Activated T-helper 9 cell treated with anti-CD3 and anti-CD28 coated beads, Interleukin-2, amount 50 U/mL, for 16 hours (primary cell): ENCODE measurements around the gene CPOX.
"Not testable (repeated sequence)": the region's sequence is repeated elsewhere in the genome, so short reads cannot be mapped to it uniquely, and the experiment has no call there.

Experiments
- DNase-seq: peaks from one replicate; pipeline ENCODE4 v3.0.0-alpha.2; 2020; ENCODE audit warnings: low read depth

The CPOX gene

DNA sequence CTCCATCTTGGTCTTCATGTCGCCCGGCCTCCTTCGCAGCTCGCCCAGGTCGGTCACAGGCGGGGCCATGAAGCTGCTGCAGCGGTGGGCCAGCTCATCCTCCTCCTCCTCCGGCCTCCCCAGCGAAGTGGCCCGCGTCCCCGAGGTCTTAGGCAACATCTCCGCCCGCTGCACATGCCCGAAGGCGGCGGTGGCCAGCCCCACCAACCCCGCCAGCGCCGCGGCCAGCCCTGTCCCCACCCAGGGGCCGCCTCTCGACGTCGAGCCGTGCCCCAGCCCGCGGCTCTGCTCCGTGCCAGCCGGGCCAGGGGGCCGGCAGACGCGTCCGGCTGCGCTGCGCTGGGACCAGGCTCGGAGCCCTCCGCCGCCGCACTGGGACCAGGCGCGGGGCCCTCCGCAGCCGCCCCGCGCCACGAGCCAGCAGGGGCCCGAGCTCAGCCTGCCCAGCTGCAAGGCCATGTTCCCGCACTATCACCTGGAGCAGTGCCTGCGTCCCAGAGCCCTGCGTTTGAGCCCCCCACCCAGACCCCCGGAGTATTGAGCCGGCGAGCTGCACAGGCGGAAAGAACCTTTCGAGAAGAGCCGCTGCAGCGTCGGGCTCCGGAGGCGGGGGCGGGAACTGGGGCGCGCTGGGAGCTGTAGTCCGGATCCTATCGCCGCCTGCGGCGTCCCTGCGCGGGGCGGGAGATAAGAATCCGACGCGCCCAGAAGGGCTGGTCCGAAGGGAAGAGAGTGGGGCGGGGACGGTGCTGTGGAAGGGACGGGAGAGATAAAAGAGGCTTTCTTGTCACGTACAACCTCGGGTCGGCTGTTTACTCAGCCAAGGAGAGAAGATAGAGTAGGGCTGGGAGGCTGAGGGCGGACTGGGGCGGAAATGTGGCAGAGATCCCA lies at the start of gene CPOX:
CPOX (minus strand) TSS at position 566 of the 891 bp plus-strand sequence; CDS start at position 459, 107 bp downstream.
- peak; percentile 80 for DNase-seq

DNA sequence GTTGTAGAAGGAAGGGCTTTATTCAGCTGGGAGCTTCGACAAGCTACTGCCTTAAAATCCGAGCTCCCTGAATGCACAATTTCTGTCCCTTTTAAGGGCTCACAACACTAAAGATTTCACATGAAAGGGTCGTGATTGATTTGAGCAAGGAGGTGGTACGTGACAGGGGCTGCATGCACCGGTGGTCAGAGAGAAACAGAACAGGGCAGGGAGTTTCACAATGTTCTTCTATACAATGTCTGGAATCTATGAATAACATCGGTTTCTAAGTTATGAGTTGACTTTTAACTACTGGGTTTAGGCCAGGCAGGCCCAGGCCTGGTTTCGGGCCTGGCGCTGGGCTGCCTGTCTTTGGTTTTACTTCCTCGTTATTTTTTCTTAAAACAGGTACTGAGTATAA lies 49.4 kb upstream of the CPOX start:
- DNase-seq: not testable (repeated sequence)

DNA sequence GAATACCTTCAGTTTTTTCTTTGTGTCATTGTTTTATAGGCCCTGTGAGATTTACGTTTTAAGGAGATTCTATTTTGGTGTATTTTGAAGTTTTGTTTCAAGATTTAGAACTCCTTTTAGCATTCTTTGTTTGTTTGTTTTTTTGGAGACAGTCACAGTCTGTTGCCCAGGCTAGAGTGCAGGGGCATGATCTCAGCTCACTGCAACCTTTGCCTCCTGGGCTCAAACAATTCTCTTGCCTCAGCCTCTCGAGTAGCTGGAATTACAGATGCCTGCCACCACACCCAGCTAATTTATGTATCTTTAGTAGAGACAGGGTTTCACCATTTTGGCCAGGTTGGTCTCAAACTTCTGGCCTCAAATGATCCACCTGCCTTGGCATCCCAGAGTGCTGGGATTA lies 48.3 kb upstream of the CPOX start:
- DNase-seq: not testable (repeated sequence)

DNA sequence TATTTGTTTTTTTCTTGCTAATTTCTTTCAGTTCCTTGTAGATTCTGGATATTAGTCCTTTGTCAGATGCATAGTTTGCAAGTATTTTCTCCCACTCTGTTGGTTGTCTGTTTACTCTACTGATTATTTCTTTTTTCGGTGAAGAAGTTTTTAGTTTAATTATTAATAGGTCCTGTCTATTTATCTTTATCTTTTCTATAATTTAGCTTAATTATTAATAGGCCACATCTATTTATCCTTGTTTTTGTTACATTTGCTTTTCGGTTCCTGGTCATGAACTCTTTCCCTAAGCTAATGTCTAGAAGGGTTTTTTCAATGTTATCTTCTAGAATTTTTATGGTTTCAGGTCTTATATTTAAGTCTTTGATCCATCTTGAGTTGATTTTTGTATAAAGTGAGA lies 45.1 kb upstream of the CPOX start:
- not testable (repeated sequence) for DNase-seq

DNA sequence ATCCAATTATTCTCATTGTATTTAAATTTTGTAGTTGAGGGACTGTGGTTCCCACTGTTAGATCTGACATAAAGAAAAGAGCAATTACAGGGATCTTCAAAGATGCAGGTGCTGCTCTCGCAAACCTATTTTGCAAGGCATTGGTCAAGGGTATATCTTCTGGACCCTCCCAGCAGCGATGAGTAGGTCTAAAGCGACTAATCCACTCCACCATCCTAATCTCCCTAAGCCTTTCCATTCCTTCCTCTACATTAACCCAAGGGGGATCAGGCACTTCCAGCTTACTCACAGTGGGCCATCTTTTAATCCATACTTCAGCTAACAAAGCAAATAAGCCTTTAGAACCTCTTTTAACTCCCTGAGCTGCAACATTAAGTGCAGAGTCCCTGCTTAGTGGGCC lies 37.0 kb upstream of the CPOX start:
- DNase-seq: no peak

DNA sequence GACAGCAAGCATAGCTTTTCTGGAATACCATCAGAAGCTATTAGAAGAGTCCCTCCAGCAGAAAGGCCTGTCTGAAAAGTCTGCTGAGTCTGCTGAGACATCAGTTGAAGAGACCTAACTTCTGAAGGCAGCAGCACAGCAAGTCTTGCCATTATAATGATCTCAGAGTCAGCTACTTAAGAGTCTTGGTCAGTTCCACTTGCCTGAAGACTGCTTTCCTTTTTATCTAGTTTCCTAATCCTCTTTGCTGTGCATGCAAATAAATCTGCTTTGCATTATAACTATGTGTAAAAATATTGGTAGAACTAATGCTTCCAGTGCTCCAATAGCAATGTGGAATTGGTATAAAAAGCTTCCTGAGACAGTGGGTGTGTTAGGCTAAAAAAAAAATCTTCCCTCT lies 34.9 kb upstream of the CPOX start:
- no peak for DNase-seq

DNA sequence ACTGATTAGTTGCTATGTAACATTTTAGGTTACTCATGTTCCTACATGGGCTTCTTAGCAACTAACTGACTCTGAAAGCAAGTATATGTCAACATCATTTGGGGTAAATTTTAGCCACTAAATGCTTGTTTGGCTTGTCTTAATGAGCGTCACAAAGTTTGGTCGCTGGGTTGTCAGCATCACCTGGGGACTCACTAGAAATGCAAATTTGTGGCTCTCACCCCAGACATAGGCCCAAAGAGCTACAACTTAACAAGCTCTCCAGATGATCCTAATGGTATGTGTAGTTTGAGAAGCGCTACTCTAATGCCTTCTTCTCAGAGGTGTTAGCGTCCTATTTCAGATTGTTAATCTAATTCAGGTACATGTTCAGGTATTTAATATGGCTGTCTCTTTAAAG lies 32.7 kb upstream of the CPOX start:
- DNase-seq: no peak

DNA sequence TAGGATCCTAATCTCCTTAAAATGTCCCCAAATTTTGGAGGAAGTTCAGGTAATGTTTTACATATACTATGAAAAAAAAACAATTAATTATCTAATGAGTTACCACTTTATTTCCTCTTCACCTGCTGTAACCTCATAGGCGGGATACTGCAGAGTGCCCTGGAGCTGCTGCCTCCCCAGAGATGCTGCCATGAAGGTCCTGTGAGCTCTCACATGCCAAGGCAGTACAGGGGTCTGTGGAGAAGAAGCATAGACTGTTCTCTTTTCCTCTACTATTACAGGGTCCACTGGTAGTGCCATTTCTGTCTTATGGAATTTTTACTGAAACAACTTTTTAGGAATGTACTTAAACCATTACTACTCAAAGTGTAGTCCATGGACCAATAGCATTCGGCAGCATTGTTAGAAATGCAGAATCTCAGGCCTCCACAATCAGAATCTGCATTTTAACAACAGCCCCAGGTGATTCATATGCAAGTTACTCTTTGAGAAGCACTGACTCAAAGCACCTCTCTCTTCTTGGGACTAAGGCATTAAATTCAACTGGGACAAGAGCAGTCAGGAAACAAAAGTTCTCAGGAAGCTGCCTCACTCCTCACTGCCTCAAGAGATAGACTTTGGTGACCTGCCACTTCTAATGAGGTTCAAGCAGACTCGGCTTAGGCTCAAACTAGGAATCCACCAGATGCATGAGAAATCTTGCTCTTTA lies 30.3 kb upstream of the CPOX start:
- no peak for DNase-seq

DNA sequence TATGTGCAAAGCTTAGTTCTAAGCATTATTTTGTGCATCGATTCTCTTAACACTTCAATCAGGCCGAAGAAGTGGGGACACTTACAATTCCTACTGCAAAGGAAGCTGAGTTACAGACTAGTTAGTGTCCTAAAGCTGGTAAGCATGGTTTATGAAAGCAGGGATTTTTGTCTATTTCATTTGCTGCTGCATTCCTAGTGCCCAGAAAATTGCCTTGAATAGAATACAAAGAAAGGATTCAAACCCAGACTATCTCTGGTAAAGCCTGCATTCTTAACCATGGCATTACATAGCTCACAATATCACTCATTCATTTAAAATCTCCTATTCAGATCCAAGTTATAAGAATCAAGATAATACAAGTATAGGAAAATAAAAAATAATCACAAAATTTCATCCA lies 24.4 kb upstream of the CPOX start:
- DNase-seq: no peak

DNA sequence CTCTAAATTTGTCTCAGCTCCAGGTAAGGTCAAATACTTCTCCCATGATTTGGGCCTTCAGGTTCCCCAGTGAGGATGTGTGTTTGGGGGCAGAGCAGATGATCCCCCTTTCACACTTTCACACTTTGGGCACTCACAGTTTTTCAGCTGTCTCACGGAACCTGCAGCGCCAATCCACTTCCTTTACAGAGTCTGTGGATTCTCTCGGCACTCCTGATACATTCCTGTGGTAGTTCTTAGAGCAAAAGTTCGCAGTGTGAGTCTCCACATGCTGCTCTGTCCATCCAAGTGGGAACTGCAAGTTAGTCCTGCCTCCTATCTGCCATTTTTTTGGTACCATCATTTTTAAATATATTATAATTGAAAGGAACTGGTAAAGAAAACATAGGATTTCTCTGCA lies 20.2 kb upstream of the CPOX start:
- no peak for DNase-seq

DNA sequence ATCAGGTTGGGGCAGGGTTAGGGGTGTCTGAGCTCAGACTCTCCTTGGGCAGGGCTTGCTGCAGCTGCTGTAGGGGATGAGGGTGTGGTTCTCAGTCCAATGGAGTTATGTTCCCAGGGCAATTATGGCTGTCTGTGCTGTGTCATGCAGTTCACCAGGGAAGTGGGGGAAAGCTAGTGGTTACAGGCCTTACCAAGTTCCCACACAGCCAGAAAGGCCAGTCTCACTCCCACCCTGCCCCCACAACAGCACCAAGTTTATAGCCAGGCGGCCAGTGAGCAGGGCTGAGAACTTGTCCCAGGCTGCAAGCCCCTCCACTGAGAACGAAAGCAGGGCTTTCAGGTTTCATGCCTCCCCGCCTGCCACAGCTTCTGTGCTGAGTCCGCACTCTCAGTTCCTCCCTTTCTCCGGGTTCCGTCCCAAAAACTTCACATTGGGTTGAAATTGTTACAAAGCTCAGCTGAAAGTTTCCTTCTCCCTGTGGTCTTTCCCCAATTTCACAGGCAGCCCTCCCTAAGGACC lies 19.6 kb upstream of the CPOX start:
- no peak for DNase-seq

DNA sequence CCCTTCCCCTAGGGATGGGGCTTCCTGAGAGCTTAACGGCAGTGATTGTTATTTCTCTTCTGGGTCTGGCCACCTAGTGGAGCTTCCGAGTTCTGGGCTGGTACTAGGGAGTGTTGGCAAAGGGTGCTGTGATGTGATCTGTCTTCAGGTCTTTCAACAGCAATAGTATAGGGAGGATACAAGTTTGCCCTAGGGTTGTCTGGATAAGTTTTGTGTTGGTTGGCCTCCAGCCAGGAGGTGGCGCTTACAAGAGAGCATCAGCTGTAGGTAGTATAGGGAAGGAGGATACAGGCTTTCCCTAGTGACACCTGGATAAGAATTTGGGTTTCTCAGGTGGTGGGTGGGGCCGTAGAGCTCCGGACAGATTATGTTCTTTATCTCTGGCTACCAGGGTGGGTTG lies 19.2 kb upstream of the CPOX start:
- no peak for DNase-seq

DNA sequence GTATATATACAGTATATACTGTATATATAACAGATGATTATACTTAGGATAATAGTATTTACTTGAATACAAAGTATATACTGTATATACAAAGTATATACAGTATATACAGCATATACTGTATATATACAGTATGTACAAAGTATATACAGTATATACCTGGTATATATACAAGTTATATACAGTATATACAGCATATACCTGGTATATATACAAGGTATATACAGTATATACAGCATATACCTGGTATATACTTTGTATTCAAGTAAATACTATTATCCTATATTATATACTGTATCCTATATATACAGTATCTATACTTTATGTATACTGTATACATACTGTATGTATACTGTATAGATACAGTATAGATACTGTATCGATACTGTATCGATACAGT lies 14.6 kb upstream of the CPOX start:
- no peak for DNase-seq

DNA sequence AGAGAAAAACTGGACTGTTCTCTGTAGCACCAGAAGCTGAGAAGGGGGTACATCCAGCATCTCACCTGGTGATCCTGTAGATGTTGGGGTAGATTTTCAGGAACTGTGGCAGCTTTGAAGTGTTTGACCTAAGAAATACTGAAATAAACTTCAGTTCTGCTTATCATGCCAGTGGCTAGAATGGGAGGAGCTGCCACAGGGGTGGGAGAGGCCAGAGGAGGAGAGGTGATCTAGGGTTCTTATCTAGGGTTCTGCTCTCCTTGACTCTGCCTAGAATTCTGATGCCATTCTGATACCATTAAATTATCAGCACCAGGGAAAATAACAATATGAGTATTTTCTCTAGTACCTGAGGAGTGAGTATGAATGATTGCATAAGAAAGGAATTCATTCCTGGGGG lies 10.2 kb upstream of the CPOX start:
- DNase-seq: no peak

DNA sequence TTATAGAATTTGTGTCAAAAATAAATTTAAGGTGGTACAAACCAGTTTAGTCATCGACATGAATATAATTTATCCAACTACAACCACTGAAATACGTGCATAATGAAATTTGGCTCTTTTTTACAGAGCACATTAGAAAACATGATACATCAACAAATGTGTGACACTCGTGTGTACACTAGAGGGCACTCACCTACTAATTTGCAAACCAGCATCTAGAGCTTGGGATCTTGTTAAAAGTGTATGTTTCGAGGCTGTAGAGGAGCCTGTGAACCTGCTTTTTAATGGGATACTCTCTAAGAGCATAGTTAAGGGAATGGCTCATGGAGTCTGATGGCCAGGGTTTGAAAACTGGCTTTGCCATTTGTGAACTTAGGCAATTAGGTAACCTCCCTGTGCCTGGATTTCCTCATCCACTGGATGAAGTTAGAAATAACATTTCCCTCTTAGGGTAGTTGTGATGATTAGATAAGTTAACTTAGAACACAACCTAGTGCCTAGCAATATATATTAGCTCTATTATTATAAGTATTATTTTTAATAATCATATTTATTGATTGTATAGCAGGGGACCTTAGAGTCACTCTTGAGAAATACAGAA lies 8.8 kb upstream of the CPOX start:
- DNase-seq: no peak

DNA sequence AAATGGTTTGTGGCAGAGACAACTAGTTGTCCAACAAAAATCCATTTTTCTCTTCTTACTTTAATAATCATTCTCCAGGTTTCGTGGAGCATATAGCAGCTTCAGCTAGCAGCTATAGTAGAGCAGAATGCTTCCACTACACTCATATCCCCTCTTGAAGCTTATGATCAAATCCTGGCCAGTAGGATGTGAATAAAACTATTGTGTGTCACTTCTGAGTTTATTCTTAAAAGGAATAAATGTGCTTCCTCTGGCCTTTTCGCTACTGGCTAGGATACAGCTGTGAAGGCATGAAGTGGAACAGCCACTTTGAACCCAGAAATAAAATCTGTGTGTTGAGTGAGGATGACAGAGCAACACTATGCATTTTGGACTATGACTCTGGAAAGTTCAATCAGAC lies 7.8 kb upstream of the CPOX start:
- DNase-seq: no peak

DNA sequence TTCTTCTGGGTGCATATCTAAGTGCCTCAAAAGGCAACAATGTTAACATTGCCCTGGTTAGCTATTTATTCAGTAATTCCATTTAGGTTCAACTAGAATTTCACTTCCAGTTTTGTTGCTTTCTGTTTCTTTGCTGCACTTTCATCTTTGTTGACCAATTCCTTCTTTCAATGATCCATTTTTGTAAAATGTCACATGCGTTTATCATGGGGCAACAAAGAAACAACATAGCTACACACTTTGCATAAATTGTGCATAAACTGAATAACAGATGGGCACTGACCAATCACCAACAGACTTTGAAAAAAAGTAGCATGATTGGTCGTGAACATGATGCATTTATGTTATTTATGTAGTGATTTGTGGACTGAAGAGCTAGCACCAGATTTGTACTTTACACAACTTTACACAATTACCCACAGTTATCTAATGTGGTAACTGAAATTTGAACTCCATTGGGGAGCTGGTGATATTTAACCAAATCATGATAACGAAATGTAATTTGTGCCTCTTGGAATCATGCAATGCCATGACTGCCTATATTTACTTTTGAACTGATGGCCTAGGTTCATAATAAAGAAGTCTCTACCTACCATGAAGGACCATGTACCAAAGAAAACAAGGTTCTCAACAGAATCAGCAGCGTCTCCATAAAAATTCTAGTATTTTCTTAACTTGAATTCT lies 7.1 kb upstream of the CPOX start:
- DNase-seq: no peak

DNA sequence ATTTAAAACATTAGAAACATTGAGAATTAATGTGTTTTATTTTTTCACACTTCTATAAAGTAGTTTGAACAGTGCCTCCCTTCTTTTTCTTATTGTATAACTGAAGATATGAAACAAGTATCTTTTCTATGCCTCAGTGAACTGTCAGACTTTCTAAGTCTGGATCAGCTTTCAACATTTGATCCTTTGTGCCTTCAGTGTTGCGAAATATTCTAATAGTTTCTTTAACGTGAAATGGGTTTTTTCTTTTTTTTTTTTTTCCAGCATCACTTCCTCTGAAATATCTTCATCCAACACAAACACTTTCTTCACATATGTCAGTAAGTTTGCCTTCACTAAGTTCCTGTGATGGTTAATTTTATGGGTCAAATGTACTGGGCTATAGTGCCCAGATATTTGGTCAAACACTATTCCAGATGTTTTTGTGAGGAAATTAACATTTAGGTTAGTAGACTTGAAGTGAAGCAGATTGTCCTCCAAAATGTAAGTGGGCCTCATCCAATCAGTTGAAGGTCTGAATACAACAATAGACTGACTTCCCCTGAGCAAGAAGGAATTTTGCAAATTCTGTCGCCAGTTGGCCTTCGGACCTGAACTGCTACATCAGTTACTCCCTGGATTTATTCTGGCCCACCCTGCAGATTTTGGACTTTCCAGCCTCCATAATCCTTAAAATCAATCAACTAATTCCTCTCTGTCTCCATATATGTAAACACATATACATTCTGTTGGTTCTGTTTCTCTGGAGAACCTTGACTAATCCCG lies 6.4 kb upstream of the CPOX start:
- no peak for DNase-seq

DNA sequence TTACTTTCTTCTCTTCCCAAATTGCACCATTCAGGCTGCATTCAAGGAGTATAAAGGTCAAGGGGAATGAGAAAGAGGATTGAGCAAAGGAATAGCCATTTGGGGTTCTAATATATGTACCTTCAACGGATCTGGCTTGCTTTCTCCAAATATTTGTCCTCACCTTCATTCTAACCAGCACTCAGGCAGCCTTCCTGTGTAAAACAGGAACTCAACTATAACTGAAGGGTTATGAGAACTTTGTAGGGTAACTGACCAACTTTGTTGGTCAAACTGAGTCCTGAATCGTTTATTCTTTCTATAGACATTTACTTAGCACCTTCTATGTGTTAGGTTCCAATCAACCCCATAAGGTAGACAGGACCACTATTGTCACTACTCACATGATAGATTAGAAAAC lies 5.1 kb upstream of the CPOX start:
- DNase-seq: no peak

DNA sequence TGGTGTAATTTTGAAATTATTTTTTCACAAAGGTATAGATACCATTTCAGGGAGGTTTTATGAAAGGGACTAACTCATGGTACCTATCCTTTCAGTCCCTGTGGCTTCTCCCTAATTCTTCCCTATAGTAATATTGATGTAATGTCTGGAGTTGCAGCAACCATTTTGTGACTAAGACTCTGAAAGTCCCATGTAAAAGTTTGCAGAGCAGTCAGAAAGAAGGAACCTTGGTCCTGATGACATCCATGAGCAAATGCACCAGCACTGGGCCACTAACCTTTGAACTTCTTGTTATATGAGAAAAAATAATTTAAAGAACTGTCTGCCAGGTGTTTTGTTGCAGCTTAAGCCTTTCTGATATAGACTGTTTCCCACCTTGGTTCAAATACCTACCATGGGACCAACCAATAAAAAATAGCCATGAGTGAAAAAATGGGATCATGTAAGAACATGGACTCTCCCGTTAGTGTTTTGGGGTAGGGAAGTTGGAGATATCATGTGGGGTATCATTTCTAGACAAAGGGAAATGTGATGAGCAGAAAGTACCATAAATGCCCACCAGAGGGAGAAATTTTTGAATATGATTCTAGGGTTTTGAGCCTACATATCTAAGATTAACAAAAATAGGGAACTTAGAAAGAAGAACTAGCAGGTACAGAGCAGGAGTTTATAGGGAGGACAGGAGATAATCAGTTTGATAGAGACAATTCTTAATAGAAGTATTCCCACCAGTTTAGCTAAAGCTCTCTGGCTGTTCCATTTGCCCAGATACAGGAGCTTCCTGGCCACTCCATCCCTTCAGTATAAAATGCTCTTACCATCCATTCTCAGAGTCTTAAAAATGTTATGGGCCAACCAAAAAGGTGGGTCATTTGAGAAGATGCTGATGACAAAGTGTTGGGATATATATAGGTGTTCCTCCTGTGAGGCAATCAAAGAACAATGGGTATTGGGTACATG lies 3.4 kb upstream of the CPOX start:
- DNase-seq: no peak
